NCI-H1105 (cell line): Measurements from ENCODE around the gene LTB4R.
"Not testable (repeated sequence)": the region's sequence is repeated elsewhere in the genome, so short reads cannot be mapped to it uniquely, and the experiment has no call there.

Experiments used
- DNase-seq: peaks from one replicate; lab custom pipeline; 2025; lab: John Stamatoyannopoulos, UW

The LTB4R gene

GRCh38 chr14:24343795-24344660 lies 32.7 kb downstream of the LTB4R start:
- DNase-seq: no peak

- DNase-seq: no peak
Measured at GRCh38 chr14:24347134-24347533, 35.8 kb downstream of the LTB4R start.

DNA sequence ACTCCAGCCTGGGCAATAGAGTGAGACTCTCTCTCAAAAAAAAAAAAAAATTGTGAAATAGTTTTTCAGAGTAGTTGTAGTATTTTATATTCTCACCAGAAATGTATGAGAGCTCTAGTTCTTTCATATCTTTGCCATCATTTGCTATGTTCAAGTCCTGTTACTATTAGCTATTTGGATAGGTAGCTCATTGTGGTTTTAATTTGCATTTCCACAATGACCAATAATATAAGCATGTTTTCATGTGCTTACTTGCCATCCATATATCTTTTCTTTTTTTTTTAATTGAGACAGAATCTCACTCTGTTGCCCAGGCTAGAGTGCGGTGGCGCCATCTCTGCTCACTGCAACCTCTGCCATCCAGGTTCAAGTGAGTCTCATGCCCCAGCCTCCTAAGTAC lies 36.9 kb downstream of the LTB4R start:
- DNase-seq: no peak

DNA sequence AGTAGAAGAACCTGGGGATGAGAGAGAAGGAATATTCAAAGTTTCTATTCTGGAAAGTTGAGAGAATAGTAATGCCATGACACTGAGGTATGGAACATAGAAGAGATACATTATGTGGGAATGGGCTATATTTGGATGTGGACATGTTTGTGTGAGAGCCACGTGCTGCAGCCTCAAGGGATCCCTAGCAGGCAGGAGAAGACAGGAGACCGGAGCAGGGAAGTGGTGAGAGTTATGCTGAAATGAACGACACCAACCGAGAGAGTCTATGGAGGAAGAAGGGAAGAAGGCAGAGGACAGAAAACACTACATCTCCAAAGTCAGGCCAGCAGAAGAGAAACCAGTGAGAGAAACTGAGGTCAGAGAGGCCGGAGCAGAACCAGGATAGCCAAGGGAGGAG lies 38.4 kb downstream of the LTB4R start:
- DNase-seq: no peak

GRCh38 chr14:24351517-24351916 lies 40.2 kb downstream of the LTB4R start:
- no peak for DNase-seq

DNA sequence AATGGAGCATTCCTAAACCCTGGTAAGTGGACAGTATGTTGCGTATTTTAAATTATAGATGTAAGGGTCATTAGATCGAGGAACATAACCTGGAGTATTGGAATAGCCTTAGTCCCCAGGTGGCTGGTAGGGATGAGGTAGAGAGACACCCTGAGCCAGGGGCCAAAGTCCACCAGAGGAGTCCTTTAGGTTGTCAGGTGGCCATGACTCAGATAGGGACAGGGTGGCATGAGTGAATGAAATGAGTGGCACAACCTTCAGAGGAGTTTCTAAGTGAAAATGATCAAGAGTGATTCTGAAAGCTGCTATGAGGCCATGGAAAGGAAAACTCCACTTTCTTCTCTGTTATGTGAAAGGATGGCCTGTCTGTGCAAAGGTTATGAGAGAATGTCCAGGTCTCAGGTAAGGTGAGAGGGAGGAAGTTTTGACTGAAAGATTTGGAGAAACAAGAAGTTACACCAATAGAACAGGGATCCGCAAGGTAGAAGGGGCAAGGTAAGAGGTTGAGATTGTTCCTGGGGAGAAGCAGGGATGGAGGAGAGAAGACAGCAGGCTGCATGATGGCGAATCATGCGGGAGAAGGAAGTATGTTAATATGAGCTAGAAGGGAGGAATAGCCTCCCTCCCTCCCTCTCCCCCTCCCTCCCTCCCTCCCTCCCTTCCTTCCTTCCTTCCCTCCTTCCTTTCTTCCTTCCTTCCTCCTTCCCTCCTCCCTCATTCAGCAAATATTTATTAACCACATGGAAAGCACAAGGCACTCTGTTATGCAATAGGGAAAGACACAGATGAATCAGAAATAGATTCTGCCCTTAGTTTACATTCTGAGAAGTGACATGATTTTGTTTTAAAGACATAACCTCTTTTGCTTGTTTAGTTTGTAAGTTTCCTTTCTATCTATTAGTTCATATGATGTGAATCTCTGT lies 42.5 kb downstream of the LTB4R start:
- DNase-seq: no peak

DNA sequence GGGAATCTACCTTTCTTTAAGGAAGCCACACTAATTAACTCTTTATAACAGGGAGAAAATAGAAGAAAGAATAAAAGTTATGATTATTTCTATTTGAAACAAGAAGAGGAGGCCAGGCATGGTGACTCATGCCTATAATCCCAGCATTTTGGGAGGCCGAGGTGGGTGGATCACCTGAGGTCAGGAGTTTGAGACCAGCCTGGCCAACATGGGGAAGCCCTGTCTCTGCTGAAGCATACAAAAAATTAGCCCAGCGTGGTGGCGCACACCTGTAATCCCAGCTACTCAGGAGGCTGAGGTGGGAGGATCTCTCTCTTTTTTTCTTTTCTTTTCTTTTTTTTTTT lies 43.2 kb downstream of the LTB4R start:
- not testable (repeated sequence) for DNase-seq

GRCh38 chr14:24355009-24355408 lies 43.7 kb downstream of the LTB4R start:
- no peak for DNase-seq

DNA sequence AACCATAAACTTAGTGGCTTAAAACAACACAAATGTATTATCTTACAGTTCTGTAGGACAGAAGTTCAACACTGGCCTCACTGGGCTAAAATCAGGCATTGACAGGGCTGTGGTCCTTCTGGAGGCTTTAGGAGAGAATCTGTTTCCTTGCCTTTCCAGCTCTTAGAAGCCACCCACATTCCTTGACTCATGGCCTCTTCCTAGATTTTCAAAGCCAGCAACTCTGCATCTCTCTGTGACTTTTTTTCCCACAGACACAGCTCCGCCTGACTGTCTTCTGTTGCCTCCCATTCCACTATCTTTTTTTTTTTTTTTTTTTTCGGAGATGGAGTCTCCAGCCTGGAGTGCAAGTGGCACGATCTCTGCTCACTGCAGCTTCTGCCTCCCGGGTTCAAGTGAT lies 44.9 kb downstream of the LTB4R start:
- no peak for DNase-seq

- no peak for DNase-seq
Measured at GRCh38 chr14:24360281-24360680, 49.0 kb downstream of the LTB4R start.

- DNase-seq: no peak
Measured at GRCh38 chr14:24361326-24361725, 50.0 kb downstream of the LTB4R start.

DNA sequence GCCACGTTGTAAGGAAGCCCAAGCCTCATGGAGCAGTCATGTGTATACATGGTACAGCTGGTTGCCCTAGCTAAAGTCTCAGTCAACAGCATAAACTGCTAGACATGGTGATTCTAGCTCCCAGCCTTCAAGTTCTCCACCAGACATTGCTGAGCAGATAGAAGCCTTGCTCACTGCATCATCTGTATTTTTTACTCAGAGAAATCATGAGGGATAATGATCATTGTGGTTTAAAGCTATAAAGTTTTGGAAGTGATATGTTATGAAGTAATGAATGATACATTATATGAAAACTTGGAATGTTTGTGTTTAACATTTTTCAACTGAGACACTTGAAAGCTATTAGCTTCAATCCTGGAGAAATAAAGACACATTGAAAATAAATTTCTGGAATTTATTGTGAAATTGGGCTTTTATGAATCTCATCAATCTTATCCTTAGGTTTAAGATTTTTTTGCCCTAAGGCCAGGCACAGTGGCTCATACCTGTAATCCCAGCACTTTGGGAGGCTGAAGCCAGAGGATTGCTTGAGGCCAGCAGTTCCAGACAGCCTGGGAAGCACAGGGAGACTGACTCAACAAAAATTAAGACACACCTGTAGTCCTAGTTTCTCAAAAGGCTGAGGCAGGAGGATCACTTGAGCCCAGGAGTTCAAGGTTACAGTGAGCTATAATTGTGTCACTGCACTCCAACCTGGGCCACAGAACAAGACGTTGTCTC lies 51.1 kb downstream of the LTB4R start:
- no peak for DNase-seq

DNA sequence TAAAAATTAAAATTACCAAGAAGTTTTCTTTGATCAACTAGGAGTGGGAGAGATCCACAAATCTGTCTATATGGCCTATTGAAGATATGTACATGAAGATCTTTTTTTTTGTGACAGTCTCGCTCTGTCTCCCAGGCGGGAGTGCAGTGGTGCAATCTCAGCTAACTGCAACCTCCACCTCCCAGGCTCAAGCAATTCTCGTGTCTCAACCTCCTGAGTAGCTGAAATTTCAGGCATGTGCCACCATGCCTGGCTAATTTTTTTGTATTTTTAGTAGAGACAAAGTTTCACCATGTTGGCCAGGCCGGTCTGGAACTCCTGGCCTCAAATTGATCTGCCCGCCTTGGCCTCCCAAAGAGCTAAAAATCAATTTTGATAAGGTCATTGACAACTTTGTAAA lies 52.1 kb downstream of the LTB4R start:
- DNase-seq: no peak

GRCh38 chr14:24364841-24365240 lies 53.5 kb downstream of the LTB4R start:
- DNase-seq: no peak

DNA sequence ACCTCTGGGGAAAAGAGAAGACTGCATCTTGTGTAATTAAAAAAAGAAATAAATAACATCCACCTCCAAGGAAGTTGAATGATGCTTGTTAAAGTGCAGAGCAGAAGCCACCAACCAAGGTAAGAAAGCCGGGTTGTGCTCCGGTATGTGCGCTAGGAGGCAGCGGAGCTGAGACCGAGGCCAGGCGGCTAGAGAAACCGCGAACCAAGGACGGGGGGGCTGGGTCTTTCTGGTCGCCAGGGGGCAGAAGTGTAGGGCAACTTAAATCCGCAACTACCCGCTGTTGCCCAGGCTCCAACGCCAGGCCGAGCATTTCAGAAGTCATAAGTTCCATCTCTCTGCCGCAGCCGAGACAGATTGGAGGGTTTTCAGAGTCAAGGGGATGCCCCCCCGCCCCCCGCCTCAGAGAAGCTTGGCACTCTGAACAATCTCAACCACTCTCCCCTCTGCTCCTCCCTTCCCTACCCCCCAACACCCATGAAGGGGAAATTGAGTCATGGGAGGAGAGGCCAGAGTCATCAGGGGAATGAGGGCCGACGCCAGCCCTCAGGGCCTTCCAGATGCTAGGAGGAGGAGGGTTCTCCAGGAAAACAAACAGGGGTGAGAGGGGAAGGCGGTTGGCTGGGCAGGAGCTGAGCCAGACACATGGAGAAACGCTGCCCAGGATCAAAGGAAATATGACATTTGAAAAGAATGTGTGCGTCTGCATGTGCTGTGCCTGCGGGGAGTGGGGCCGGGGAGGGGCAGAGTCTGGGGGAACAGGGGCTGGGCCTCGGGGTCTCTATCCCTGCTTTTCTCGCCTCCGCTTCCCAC lies 54.5 kb downstream of the LTB4R start:
- DNase-seq: peak; percentile 83

- DNase-seq: no peak
Measured at GRCh38 chr14:24366413-24366720, 55.1 kb downstream of the LTB4R start.

GRCh38 chr14:24366721-24367513 lies 55.6 kb downstream of the LTB4R start:
- peak; percentile 99 for DNase-seq
